ENCODE measurements around the gene B9D1. TPM values are rescaled to one million over a fixed set of nuclear protein-coding genes. Genes with fewer than 3 reads are reported as not detected.
A peak's percentile ranks its signal among the peaks of the same experiment; 100 is the strongest.

B9D1 gene
- total RNA-seq, 1 donor from 2014 or later, result 7.8 TPM

DNA sequence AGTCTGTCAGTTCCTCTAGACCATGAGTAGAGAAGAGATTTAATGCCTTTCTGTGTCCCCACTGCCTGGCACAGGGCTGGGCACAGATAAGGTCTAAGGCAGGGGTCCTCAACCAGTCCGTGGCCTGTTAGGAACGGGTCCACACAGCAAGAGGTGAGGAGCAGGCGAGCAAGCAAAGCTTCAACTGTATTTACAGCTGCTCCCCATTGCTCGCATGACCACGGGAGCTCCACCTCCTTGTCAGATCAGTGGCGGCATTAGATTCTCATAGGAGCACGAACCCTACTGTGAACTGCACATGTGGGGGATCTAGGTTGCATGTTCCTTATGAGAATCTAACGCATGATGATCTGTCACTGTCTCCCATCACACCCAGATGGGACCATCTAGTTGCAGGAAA lies 1.8 kb downstream of the B9D1 start:
- H3K4me3 Mint-ChIP-seq (ENCODE audit: unreplicated experiment), result no peak overlapping the region
- H3K9me3 Mint-ChIP-seq (ENCODE audit: unreplicated experiment), result peaks cover 7% of the 10 kb centered on the region
- TF ChIP-seq, protein P1, sequence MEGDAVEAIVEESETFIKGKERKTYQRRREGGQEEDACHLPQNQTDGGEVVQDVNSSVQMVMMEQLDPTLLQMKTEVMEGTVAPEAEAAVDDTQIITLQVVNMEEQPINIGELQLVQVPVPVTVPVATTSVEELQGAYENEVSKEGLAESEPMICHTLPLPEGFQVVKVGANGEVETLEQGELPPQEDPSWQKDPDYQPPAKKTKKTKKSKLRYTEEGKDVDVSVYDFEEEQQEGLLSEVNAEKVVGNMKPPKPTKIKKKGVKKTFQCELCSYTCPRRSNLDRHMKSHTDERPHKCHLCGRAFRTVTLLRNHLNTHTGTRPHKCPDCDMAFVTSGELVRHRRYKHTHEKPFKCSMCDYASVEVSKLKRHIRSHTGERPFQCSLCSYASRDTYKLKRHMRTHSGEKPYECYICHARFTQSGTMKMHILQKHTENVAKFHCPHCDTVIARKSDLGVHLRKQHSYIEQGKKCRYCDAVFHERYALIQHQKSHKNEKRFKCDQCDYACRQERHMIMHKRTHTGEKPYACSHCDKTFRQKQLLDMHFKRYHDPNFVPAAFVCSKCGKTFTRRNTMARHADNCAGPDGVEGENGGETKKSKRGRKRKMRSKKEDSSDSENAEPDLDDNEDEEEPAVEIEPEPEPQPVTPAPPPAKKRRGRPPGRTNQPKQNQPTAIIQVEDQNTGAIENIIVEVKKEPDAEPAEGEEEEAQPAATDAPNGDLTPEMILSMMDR (IDR thresholded peaks at IDR 0.05; ENCODE audit: partially characterized antibody, unreplicated experiment), result no peak
- no peak for DNase-seq
- no peaks in the 10 kb centered on the region for H3K36me3 Mint-ChIP-seq (ENCODE audit: unreplicated experiment)
- peaks cover 27% of the 10 kb centered on the region for H3K4me1 Mint-ChIP-seq (ENCODE audit: low read depth, unreplicated experiment)
- H3K27me3 Mint-ChIP-seq (ENCODE audit: unreplicated experiment), result peaks cover 9% of the 10 kb centered on the region
- H3K27ac Mint-ChIP-seq (ENCODE audit: unreplicated experiment), result no peak overlapping the region

DNA sequence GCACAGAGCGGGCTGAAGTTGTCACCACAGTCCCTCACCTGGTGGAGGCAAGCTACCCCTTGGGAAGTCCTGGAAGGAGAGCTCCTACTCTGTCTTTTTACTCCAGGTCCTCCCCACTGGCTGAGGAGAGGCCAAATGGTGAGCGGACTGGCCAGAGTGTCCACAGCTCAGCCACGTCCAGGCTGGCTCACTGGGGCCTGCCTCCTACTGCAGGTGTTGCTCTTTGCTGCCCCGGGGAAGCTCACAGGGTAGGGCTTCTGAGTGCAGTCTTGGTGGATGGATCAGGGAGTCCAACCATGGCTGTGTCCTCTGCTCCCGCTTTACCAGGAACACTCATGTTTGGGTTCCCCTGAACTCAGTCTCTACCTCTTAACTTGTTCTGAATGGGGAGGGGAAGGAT lies 2.7 kb downstream of the B9D1 start:
- Mint-ChIP-seq H3K27me3 (ENCODE audit: unreplicated experiment) (peaks cover 9% of the 10 kb centered on the region), H3K4me3 (ENCODE audit: unreplicated experiment) (no peak overlapping the region), H3K9me3 (ENCODE audit: unreplicated experiment) (peaks cover 5% of the 10 kb centered on the region), H3K4me1 (ENCODE audit: low read depth, unreplicated experiment) (peaks cover 26% of the 10 kb centered on the region), H3K27ac (ENCODE audit: unreplicated experiment) (no peak overlapping the region), H3K36me3 (ENCODE audit: unreplicated experiment) (no peaks in the 10 kb centered on the region)
- TF ChIP-seq, protein P1 (IDR thresholded peaks at IDR 0.05; ENCODE audit: partially characterized antibody, unreplicated experiment), result no peak
- DNase-seq, result no peak

DNA sequence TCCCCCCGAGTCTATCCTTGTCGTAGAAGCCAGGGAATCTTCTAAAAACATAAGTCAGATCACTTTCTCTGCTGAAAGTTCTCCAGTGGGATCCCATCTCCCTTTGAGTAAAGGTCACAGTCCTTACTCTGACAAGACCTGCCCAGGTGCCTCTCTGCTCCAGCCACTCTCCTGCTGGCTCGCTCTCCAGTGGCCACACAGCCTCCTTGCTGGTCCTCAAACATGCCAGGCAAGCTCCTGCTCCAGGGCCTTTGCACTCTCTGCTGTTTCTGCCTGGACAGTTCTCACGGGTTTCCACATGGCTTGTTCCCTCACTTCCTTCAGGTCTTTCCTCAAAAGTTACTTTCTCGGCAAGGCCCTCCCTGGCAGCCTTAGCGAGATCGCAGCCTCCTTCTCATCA lies 3.4 kb downstream of the B9D1 start:
- H3K9me3 Mint-ChIP-seq (ENCODE audit: unreplicated experiment), result peaks cover 6% of the 10 kb centered on the region
- TF ChIP-seq, protein P1 (IDR thresholded peaks at IDR 0.05; ENCODE audit: partially characterized antibody, unreplicated experiment), result no peak
- H3K27me3 Mint-ChIP-seq (ENCODE audit: unreplicated experiment), result peaks cover 7% of the 10 kb centered on the region
- DNase-seq, result no peak
- H3K4me1 Mint-ChIP-seq (ENCODE audit: low read depth, unreplicated experiment), result peaks cover 23% of the 10 kb centered on the region
- H3K36me3 Mint-ChIP-seq (ENCODE audit: unreplicated experiment), result no peaks in the 10 kb centered on the region
- H3K27ac Mint-ChIP-seq (ENCODE audit: unreplicated experiment), result no peak overlapping the region
- H3K4me3 Mint-ChIP-seq (ENCODE audit: unreplicated experiment), result no peak overlapping the region

DNA sequence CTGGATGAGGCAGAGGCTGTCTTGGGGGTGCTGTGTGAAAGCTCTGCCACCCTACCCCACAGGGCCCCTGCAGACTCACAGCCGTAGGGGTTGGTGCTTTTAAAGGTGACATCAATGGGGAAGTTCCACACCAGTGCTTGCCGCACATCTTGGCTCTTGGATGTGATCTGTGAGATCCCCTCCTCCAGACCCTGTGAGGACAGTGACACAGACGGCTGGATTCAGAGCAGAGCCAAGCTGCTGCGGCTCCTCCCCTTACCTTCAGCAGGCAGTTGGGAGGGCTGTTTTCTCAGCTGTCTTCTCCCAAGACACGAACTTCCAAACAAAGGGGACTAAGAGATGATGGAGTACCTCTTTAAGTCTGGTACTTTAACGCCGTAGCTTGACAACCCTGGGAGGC lies 4.8 kb downstream of the B9D1 start:
- no peaks in the 10 kb centered on the region for H3K36me3 Mint-ChIP-seq (ENCODE audit: unreplicated experiment)
- H3K9me3 Mint-ChIP-seq (ENCODE audit: unreplicated experiment), result peaks cover 6% of the 10 kb centered on the region
- TF ChIP-seq, protein P1 (IDR thresholded peaks at IDR 0.05; ENCODE audit: partially characterized antibody, unreplicated experiment), result no peak
- no peak for DNase-seq
- H3K4me1 Mint-ChIP-seq (ENCODE audit: low read depth, unreplicated experiment), result peaks cover 20% of the 10 kb centered on the region
- H3K27me3 Mint-ChIP-seq (ENCODE audit: unreplicated experiment), result peaks cover 7% of the 10 kb centered on the region
- H3K4me3 Mint-ChIP-seq (ENCODE audit: unreplicated experiment), result no peak overlapping the region
- H3K27ac Mint-ChIP-seq (ENCODE audit: unreplicated experiment), result peak overlapping the region; percentile 45

DNA sequence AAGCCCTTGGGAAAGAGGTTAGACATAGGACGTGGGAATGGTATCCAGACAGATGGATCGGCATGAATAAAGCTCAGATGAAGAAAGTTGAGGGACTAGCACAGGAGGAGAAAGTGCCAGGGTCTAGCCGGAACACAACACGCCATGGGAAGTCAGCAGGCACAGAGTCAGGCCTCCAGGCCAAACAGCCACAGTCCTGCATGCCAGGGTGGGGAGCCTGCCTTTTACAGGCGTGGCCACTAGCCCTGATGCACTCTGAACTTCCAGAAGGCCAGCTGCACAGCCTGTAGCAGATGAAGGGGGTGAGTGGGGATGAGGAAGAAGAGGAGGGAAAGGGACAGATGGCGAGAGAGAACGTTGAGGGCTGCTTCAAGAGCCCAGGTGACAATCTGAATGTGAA lies 5.2 kb downstream of the B9D1 start:
- DNase-seq, result no peak
- Mint-ChIP-seq H3K9me3 (ENCODE audit: unreplicated experiment) (peaks cover 6% of the 10 kb centered on the region), H3K4me3 (ENCODE audit: unreplicated experiment) (peak overlapping the region; percentile 1), H3K4me1 (ENCODE audit: low read depth, unreplicated experiment) (peaks cover 20% of the 10 kb centered on the region), H3K27me3 (ENCODE audit: unreplicated experiment) (peaks cover 7% of the 10 kb centered on the region), H3K27ac (ENCODE audit: unreplicated experiment) (peak overlapping the region; percentile 45), H3K36me3 (ENCODE audit: unreplicated experiment) (no peaks in the 10 kb centered on the region)
- TF ChIP-seq, protein P1 (IDR thresholded peaks at IDR 0.05; ENCODE audit: partially characterized antibody, unreplicated experiment), result no peak

Data from glutamatergic neuron (in vitro differentiated cells).